IMR-90 (cell line): Measurements from ENCODE around the gene ITPKB.

Experiments used
- BHLHE40 ChIP-seq: fragments of 150-350 bp; IDR thresholded peaks from 2 replicates; pipeline ENCODE4 v1.6.1; 2016; ENCODE audit warnings: mild to moderate bottlenecking, low read depth, low read length
- CEBPB ChIP-seq: IDR thresholded peaks from 2 replicates; pipeline ENCODE4 v1.6.1; 2012; ENCODE audit warnings: low read depth, low read length, improper control_type of control experiment
- CHD1 ChIP-seq: IDR thresholded peaks from 2 replicates; pipeline ENCODE4 v1.6.1; 2012; ENCODE audit warnings: low read depth, low read length, improper control_type of control experiment
- CTCF ChIP-seq: conservative IDR thresholded peaks from 2 replicates; pipeline ENCODE4 v1.5.1; 2012; ENCODE audit warnings: mild to moderate bottlenecking, low read depth, low read length, improper control_type of control experiment
- MAFK ChIP-seq: IDR thresholded peaks from 2 replicates; pipeline ENCODE4 v1.6.1; 2012; ENCODE audit warnings: low read depth, low read length, improper control_type of control experiment
- MXI1 ChIP-seq: IDR thresholded peaks from 2 replicates; pipeline ENCODE4 v1.6.1; 2012; ENCODE audit warnings: low read depth, mild to moderate bottlenecking, low read length, moderate library complexity, borderline replicate concordance
- NFE2L2 ChIP-seq: fragments of 150-350 bp; IDR thresholded peaks from 2 replicates; pipeline ENCODE4 v1.6.1; 2016; ENCODE audit warnings: low read depth, mild to moderate bottlenecking, low read length
- POLR2A ChIP-seq: IDR thresholded peaks from 2 replicates; pipeline ENCODE4 v1.6.1; 2012; ENCODE audit warnings: mild to moderate bottlenecking, low read depth, low read length
- RAD21 ChIP-seq: IDR thresholded peaks from 2 replicates; pipeline ENCODE4 v1.6.1; 2012; ENCODE audit warnings: low read length, improper control_type of control experiment
- RFX5 ChIP-seq: IDR thresholded peaks from 2 replicates; pipeline ENCODE4 v1.8.0; 2012; ENCODE audit warnings: low read depth, mild to moderate bottlenecking, low read length, moderate library complexity
- USF2 ChIP-seq: fragments of 150-350 bp; IDR thresholded peaks from 2 replicates; pipeline ENCODE4 v1.6.1; 2017; ENCODE audit warnings: mild to moderate bottlenecking, antibody characterized with exemption, low read length, low read depth

- TF ChIP-seq CTCF (no peak), POLR2A (no peak), MAFK (no peak), MXI1 (no peak), RFX5 (no peak), USF2 (no peak), CEBPB (no peak), CHD1 (no peak), RAD21 (no peak), BHLHE40 (no peak), NFE2L2 (no peak)
Measured at GRCh38 chr1:226684026-226684425, 55.1 kb downstream of the ITPKB start.
